OCI-LY7 (cell line): Measurements from ENCODE around the gene MARK3.

Source experiments
- CTCF ChIP-seq: fragments of 200-600 bp; sonication (generic); conservative IDR thresholded peaks from 2 replicates; pipeline ENCODE4 v1.5.1; 2014; ENCODE audit warnings: mild to moderate bottlenecking, antibody characterized with exemption, low read length, moderate library complexity, mixed read lengths
- EZH2phosphoT487 ChIP-seq: fragments of 200-600 bp; sonication (generic); IDR thresholded peaks from 2 replicates; pipeline ENCODE4 v1.6.1; 2018; ENCODE audit warnings: low read depth, borderline replicate concordance, mild to moderate bottlenecking, mixed run types, antibody characterized with exemption, low read length, moderate library complexity, mixed read lengths

- TF ChIP-seq CTCF = no peak
- no peak for TF ChIP-seq EZH2phosphoT487
Measured at GRCh38 chr14:103480595-103480994, 95.4 kb downstream of the MARK3 start.
